ENCODE results near the gene SLC6A6. TPM values are rescaled to one million over a fixed set of nuclear protein-coding genes. Genes with fewer than 3 reads are reported as not detected.

Gene SLC6A6
- total and polyA plus RNA-seq, 10 of the 15 experiments (the other 5 are each of a cell fraction or from before 2014, with no cell fraction given): 5.6 to 47.0 (median 20.2) TPM

- no peak for TF ChIP-seq ATF2 (IDR thresholded peaks at IDR 0.05; ENCODE audit: low read length)
- TF ChIP-seq JUNB (IDR thresholded peaks at IDR 0.05): no peak
Measured at GRCh38 chr3:14451844-14452739, 49.7 kb downstream of the SLC6A6 start (continued).

- POLR2A ChIA-PET: no interaction called here
- WGBS (ENCODE audit: insufficient coverage, insufficient replicate concordance, low lambda C conversion rate, missing lambda C conversion rate): 97% methylated on average over 25 of the region's 25 CpGs
- Histone ChIP-seq H3K79me2 (ENCODE audit: control insufficient read depth, insufficient read depth, low read length) (no peaks in the 10 kb centered on the region), H3K9ac (ENCODE audit: control insufficient read depth, insufficient read depth, low read length) (no peak overlapping the region), H2AFZ (ENCODE audit: control insufficient read depth, low read depth, low read length) (no peak overlapping the region), H3K4me1 (ENCODE audit: control insufficient read depth, insufficient read depth, low read length) (no peaks in the 10 kb centered on the region), H4K20me1 (ENCODE audit: control insufficient read depth, insufficient read depth) (no peaks in the 10 kb centered on the region), H3K36me3 (ENCODE audit: control insufficient read depth in 2 of 2, insufficient read depth in 2 of 2, low read length in 1 of 2) (peaks cover 15 to 22% of the 10 kb centered on the region in 2 experiments), H3K4me3 (no peak overlapping the region), H3K4me2 (ENCODE audit: control insufficient read depth, insufficient read depth) (no peak overlapping the region), H3K9me3 (replicated peaks; ENCODE audit: control insufficient read depth, insufficient read depth, low read length) (no peaks in the 10 kb centered on the region), H3K27ac (ENCODE audit: control insufficient read depth, insufficient read depth) (no peak overlapping the region), H3K27me3 (replicated peaks in 1 of 2; ENCODE audit: control insufficient read depth in 2 of 2, insufficient read depth in 2 of 2, low read length in 1 of 2) (no peaks in the 10 kb centered on the region)
- TF ChIP-seq IKZF2 (IDR thresholded peaks at IDR 0.05): no peak
- no peak for TF ChIP-seq CREM (IDR thresholded peaks at IDR 0.05; ENCODE audit: low read depth)
- no peak for TF ChIP-seq HDGF (IDR thresholded peaks at IDR 0.05)
- DNase-seq (ENCODE audit: low read depth, low spot score) (no peak), FAIRE-seq (no peak), ATAC-seq (no peak)
- no TSS peak for BruUV-seq (replicated peaks)
- SMC1A ChIA-PET (ENCODE audit: uncharacterized antibody, unreplicated experiment): no interaction called here
- CTCF ChIA-PET: interaction anchor here (0.6 to 1.5 kb wide), 2 partner anchors 15 to 78 kb away, joined by 3 to 4 read pairs; no protein-coding TSS in a partner anchor
- intact Hi-C loops (cut with micrococcal nuclease; ENCODE audit: unreplicated experiment) (no loop called here), in situ Hi-C loops (cut with MboI) (no loop called here)
- RAD21 ChIA-PET (ENCODE audit: unreplicated experiment): no interaction called here
Measured at GRCh38 chr3:14452740-14453710, 50.6 kb downstream of the SLC6A6 start.

All from GM12878 (cell line).